Uterus (tissue), 4 donors: ENCODE data around the gene KLHDC10. TPM values are rescaled to one million over a fixed set of nuclear protein-coding genes. Genes with fewer than 3 reads are reported as not detected.
A peak's percentile ranks its signal among the peaks of the same experiment; 100 is the strongest.
"Not testable (repeated sequence)": the region's sequence is repeated elsewhere in the genome, so short reads cannot be mapped to it uniquely, and the experiment has no call there.

Experiments
- DNase-seq, 2 donors: peaks; one replicate each; pipeline ENCODE4 v3.0.0-alpha.2; 2019 to 2020
- H3K27ac ChIP-seq, 2 donors: fragments of 200-600 bp; sonication (generic); 1 replicate in 1 of 2; 2 replicates in 1 of 2; pipeline ENCODE4 v1.5.1; 2016 to 2018
- H3K27me3 ChIP-seq, 2 donors: fragments of 200-600 bp; sonication (generic); one replicate each; pipeline ENCODE4 v1.5.1; 2018 to 2019; ENCODE audit warnings: control low read depth in 1 of 2
- H3K36me3 ChIP-seq, 2 donors: fragments of 200-600 bp; sonication (generic); one replicate each; pipeline ENCODE4 v1.5.1; 2019; ENCODE audit warnings: control low read depth in 1 of 2
- H3K4me1 ChIP-seq, 2 donors: fragments of 200-600 bp; sonication (generic); one replicate each; pipeline ENCODE4 v1.5.1; 2018 to 2019; ENCODE audit warnings: control low read depth in 1 of 2
- H3K4me3 ChIP-seq, 2 donors: fragments of 200-600 bp; sonication (generic); 1 replicate in 1 of 2; 2 replicates in 1 of 2; pipeline ENCODE4 v1.5.1; 2018 to 2019; ENCODE audit warnings: mild to moderate bottlenecking in 1 of 2
- H3K9me3 ChIP-seq, 2 donors: fragments of 200-600 bp; sonication (generic); one replicate each; pipeline ENCODE4 v1.5.1; 2019; ENCODE audit warnings: control low read depth in 1 of 2
- CTCF ChIP-seq, 4 experiments: fragments of 200-600 bp in 2 of 4; fragments of 450-650 bp in 2 of 4; sonication (generic) in 2 of 4; IDR thresholded peaks; one replicate each; pipeline ENCODE4 v1.5.1; 2016 to 2019; ENCODE audit warnings: antibody characterized with exemption in 4 of 4, mild to moderate bottlenecking in 2 of 4, moderate library complexity in 1 of 4
- POLR2A ChIP-seq, 2 donors: fragments of 450-650 bp; IDR thresholded peaks; one replicate each; pipeline ENCODE4 v1.6.1; 2016; ENCODE audit warnings: antibody characterized with exemption in 2 of 2, mild to moderate bottlenecking in 1 of 2, moderate library complexity in 1 of 2
- intact Hi-C: fragments of 100-400 bp; cut with DNase I; formaldehyde crosslinking; loops from one replicate; pipeline ENCODE4 v1.15.1; 2023; ENCODE audit warnings: low total_unique reads
- total RNA-seq, 4 donors: library from RNA; depleted of rRNA in 3 of 4; stranded (reverse); fragments of >200 nt in 3 of 4; gene quantifications; one replicate each; pipeline versions ENCODE4 v1.1.0 to v1.2.4, GENCODE V29; 2014 to 2023
- donor health status: DM: yes; HTN: yes; CAD: no.

Gene KLHDC10
- total RNA-seq, 4 donors from 2014 or later = 8.8 to 58.5 (median 26.5) TPM

- intact Hi-C loops = no loop called here
These were observed 21.4 kb upstream of the KLHDC10 start for GRCh38 chr7:130048906-130049305.

GRCh38 chr7:130052250-130052649 lies 18.1 kb upstream of the KLHDC10 start:
- H3K36me3 ChIP-seq, intact Hi-C loops, H3K9me3 ChIP-seq, H3K4me3 ChIP-seq, H3K27me3 ChIP-seq, H3K27ac ChIP-seq, DNase-seq, H3K4me1 ChIP-seq: not testable (repeated sequence)

More at GRCh38 chr7:130048906-130049305, 21.4 kb upstream of the KLHDC10 start:
- DNase-seq = no peak
- H3K36me3 ChIP-seq = no peaks in the 10 kb centered on the region
- TF ChIP-seq POLR2A (IDR thresholded peaks at IDR 0.05) = no peak
- no peak for TF ChIP-seq CTCF (IDR thresholded peaks at IDR 0.05)
- H3K27ac ChIP-seq = no peak overlapping the region
- H3K27me3 ChIP-seq = no peaks in the 10 kb centered on the region
- H3K4me3 ChIP-seq = no peak overlapping the region
- no peaks in the 10 kb centered on the region for H3K9me3 ChIP-seq
- no peaks in the 10 kb centered on the region for H3K4me1 ChIP-seq

- DNase-seq, H3K36me3 ChIP-seq, H3K27me3 ChIP-seq, H3K4me1 ChIP-seq, H3K9me3 ChIP-seq, H3K27ac ChIP-seq, H3K4me3 ChIP-seq, intact Hi-C loops: not testable (repeated sequence)
These were observed 15.1 kb upstream of the KLHDC10 start for GRCh38 chr7:130055198-130055597.

GRCh38 chr7:130062246-130062645 lies 8.1 kb upstream of the KLHDC10 start:
- Histone ChIP-seq H3K27me3 (no peaks in the 10 kb centered on the region), H3K4me3 (no peak overlapping the region), H3K4me1 (no peaks in the 10 kb centered on the region), H3K9me3 (no peaks in the 10 kb centered on the region), H3K27ac (no peak overlapping the region), H3K36me3 (no peaks in the 10 kb centered on the region)
- TF ChIP-seq CTCF (IDR thresholded peaks at IDR 0.05) (no peak), POLR2A (IDR thresholded peaks at IDR 0.05) (no peak)
- DNase-seq = no peak
- intact Hi-C loops = no loop called here

GRCh38 chr7:130063036-130063435 lies 7.3 kb upstream of the KLHDC10 start:
- Histone ChIP-seq H3K27ac (no peak overlapping the region), H3K36me3 (no peaks in the 10 kb centered on the region), H3K27me3 (no peaks in the 10 kb centered on the region), H3K4me3 (no peak overlapping the region), H3K9me3 (no peaks in the 10 kb centered on the region), H3K4me1 (no peaks in the 10 kb centered on the region)
- intact Hi-C loops = no loop called here
- DNase-seq = no peak
- TF ChIP-seq CTCF (IDR thresholded peaks at IDR 0.05) (peak in 2 of 4 experiments; percentile 16 to 31), POLR2A (IDR thresholded peaks at IDR 0.05) (no peak)

- intact Hi-C loops, H3K4me3 ChIP-seq, H3K27me3 ChIP-seq, H3K36me3 ChIP-seq, DNase-seq, H3K4me1 ChIP-seq, H3K9me3 ChIP-seq, H3K27ac ChIP-seq: not testable (repeated sequence)
These were observed 5.8 kb upstream of the KLHDC10 start for GRCh38 chr7:130064580-130064926.

- intact Hi-C loops = no loop called here
These were observed 4.7 kb upstream of the KLHDC10 start for GRCh38 chr7:130065500-130066152.

More at GRCh38 chr7:130065500-130066152, 4.7 kb upstream of the KLHDC10 start:
- Histone ChIP-seq H3K36me3 (no peaks in the 10 kb centered on the region), H3K9me3 (no peaks in the 10 kb centered on the region), H3K4me1 (no peaks in the 10 kb centered on the region), H3K4me3 (no peak overlapping the region), H3K27ac (no peak overlapping the region), H3K27me3 (no peaks in the 10 kb centered on the region)
- no peak for DNase-seq
- TF ChIP-seq CTCF (IDR thresholded peaks at IDR 0.05) (no peak), POLR2A (IDR thresholded peaks at IDR 0.05) (no peak)
